ENCODE measurements around the gene C10orf62. TPM values are rescaled to one million over a fixed set of nuclear protein-coding genes. Genes with fewer than 3 reads are reported as not detected.
"Not testable (repeated sequence)": the region's sequence is repeated elsewhere in the genome, so short reads cannot be mapped to it uniquely, and the experiment has no call there.

The C10orf62 gene
- total RNA-seq, 2 experiments from 2014 or later = not detected

DNA sequence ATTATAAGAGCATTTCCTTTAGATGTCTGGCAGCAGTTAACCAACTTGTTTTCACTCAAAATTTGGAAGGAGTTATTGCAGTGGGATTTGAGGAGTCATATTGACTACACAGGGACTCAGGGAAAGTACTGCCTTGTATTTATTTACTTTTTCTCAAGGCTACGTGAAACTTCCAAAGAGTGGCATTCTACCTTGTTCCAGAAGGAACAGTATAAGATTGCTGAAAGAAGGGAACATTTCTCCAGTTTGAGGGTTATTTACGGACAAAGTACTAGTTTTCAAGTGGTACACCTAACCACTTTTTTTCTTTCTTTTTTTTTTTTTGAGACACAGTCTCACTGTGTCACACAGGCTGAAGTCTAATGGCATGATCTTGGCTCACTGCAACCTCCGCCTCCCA lies 38.7 kb downstream of the C10orf62 start:
- CTCF ChIA-PET = no interaction called here
- no peaks in the 10 kb centered on the region for H3K27me3 Mint-ChIP-seq
- POLR2A ChIA-PET = interaction anchor here (1.5 kb wide), 1 partner anchor 12 kb away, joined by 7 read pairs; the partner anchor contains the start of gene PI4K2A
- H3K4me3 Mint-ChIP-seq = no peak overlapping the region
- H3K4me1 Mint-ChIP-seq = peaks cover 9% of the 10 kb centered on the region
- no peak for DNase-seq
- no peak overlapping the region for H3K27ac Mint-ChIP-seq
- peaks cover 1% of the 10 kb centered on the region for H3K36me3 Mint-ChIP-seq (ENCODE audit: low read depth)
- no peaks in the 10 kb centered on the region for H3K9me3 Mint-ChIP-seq

GRCh38 chr10:97629289-97629688 lies 39.8 kb downstream of the C10orf62 start:
- Mint-ChIP-seq H3K27ac (no peak overlapping the region), H3K36me3 (ENCODE audit: low read depth) (peaks cover 3% of the 10 kb centered on the region), H3K27me3 (no peaks in the 10 kb centered on the region), H3K4me1 (peaks cover 16% of the 10 kb centered on the region), H3K9me3 (no peaks in the 10 kb centered on the region), H3K4me3 (no peak overlapping the region)
- ChIA-PET CTCF (no interaction called here), POLR2A (no interaction called here)
- DNase-seq = no peak

- H3K9me3 Mint-ChIP-seq = no peaks in the 10 kb centered on the region
- peaks cover 16% of the 10 kb centered on the region for H3K4me1 Mint-ChIP-seq
- ChIA-PET POLR2A (no interaction called here), CTCF (no interaction called here)
- no peaks in the 10 kb centered on the region for H3K27me3 Mint-ChIP-seq
- H3K27ac Mint-ChIP-seq = no peak overlapping the region
- H3K36me3 Mint-ChIP-seq (ENCODE audit: low read depth) = peaks cover 3% of the 10 kb centered on the region
- no peak overlapping the region for H3K4me3 Mint-ChIP-seq
- no peak for DNase-seq
Observed at GRCh38 chr10:97631098-97631497, 41.6 kb downstream of the C10orf62 start.

GRCh38 chr10:97632949-97633884 lies 43.7 kb downstream of the C10orf62 start, which contains the start of gene MORN4:
MORN4 (minus strand) TSS chr10:97633500; CDS start chr10:97619653, 13,847 bp downstream.
- CTCF ChIA-PET = interaction anchor here (1.4 to 2.0 kb wide), 2 partner anchors 18 to 69 kb away, joined by 3 to 4 read pairs; no protein-coding TSS in a partner anchor

GRCh38 chr10:97633921-97634320 lies 44.4 kb downstream of the C10orf62 start:
- Mint-ChIP-seq H3K4me3 (peak overlapping the region; percentile 88), H3K9me3 (no peaks in the 10 kb centered on the region), H3K36me3 (ENCODE audit: low read depth) (peaks cover 3% of the 10 kb centered on the region), H3K4me1 (peaks cover 16% of the 10 kb centered on the region), H3K27ac (no peak overlapping the region), H3K27me3 (no peaks in the 10 kb centered on the region)
- CTCF ChIA-PET = interaction anchor here (2.0 kb wide), 1 partner anchor 68 kb away, joined by 4 read pairs; no protein-coding TSS in a partner anchor
- POLR2A ChIA-PET = no interaction called here
- DNase-seq = peak; percentile 26

More at GRCh38 chr10:97632949-97633884, 43.7 kb downstream of the C10orf62 start, which contains the start of gene MORN4:
- POLR2A ChIA-PET = no interaction called here
- peaks cover 16% of the 10 kb centered on the region for H3K4me1 Mint-ChIP-seq
- H3K27me3 Mint-ChIP-seq = no peaks in the 10 kb centered on the region
- peaks cover 3% of the 10 kb centered on the region for H3K36me3 Mint-ChIP-seq (ENCODE audit: low read depth)
- peak within 1 kb of the TSS; percentile 53 for H3K27ac Mint-ChIP-seq
- peak within 1 kb of the TSS; percentile 88 for H3K4me3 Mint-ChIP-seq
- no peaks in the 10 kb centered on the region for H3K9me3 Mint-ChIP-seq
- DNase-seq = peak; percentile 93

DNA sequence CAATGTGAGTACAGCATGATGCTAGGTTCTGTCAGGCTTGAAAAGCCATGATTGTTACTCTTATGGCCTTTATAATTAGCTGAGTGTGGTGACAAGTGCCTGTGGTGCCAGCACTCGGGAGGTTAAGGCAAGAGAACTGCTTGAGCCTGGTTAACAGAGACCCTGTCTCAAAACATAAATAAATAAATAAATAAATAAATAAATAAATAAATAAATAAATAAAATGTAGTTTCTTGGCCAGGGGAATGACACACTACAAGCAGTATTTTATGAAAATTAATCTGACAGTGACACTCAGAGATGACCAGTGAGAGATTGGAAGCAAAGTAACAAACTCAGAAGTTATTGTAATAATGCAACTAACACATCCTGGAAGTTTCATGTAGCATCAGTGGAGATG lies 46.1 kb downstream of the C10orf62 start:
- Mint-ChIP-seq H3K9me3 (no peaks in the 10 kb centered on the region), H3K27me3 (no peaks in the 10 kb centered on the region), H3K4me1 (peaks cover 20% of the 10 kb centered on the region), H3K4me3 (no peak overlapping the region), H3K36me3 (ENCODE audit: low read depth) (peaks cover 3% of the 10 kb centered on the region), H3K27ac (no peak overlapping the region)
- DNase-seq = no peak
- CTCF ChIA-PET = no interaction called here
- POLR2A ChIA-PET = no interaction called here

DNA sequence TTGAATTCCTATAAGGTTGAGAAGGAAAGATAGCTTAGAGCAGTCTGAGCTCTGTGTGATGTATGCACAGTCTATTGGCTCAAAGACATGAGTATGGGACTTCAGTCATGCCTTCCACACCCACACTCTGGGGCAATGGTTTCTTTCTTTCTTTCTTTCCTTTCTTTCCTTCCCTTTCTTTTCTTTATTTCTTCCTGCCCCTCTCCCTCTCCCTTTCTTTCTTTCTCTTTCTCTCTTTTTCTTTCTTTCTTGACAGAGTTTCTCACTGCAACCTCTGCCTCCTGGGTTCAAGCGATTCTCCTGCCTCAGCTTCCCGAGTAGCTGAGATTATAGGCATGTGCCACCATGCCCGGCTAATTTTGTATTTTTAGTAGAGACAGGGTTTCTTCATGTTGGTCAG lies 49.6 kb downstream of the C10orf62 start:
- H3K4me3 Mint-ChIP-seq, H3K27me3 Mint-ChIP-seq, H3K27ac Mint-ChIP-seq, DNase-seq, H3K9me3 Mint-ChIP-seq, CTCF ChIA-PET: not testable (repeated sequence)
- H3K4me1 Mint-ChIP-seq = peaks cover 23% of the 10 kb centered on the region
- POLR2A ChIA-PET = interaction anchor here (1.1 kb wide), 1 partner anchor 10 kb away, joined by 3 read pairs; no protein-coding TSS in a partner anchor
- peaks cover 11% of the 10 kb centered on the region for H3K36me3 Mint-ChIP-seq (ENCODE audit: low read depth)

GRCh38 chr10:97640174-97640867 lies 50.8 kb downstream of the C10orf62 start, which contains the start of gene PI4K2A:
PI4K2A (plus strand) TSS chr10:97640671; CDS start chr10:97640743, 72 bp downstream.
- peaks cover 21% of the 10 kb centered on the region for H3K36me3 Mint-ChIP-seq (ENCODE audit: low read depth)
- peak within 1 kb of the TSS; percentile 81 for H3K27ac Mint-ChIP-seq
- no peaks in the 10 kb centered on the region for H3K27me3 Mint-ChIP-seq
- DNase-seq = peak; percentile 99
- H3K4me3 Mint-ChIP-seq = peak within 1 kb of the TSS; percentile 95
- H3K9me3 Mint-ChIP-seq = no peaks in the 10 kb centered on the region
- ChIA-PET CTCF (interaction anchor here (0.8 to 2.6 kb wide), 5 partner anchors 9 to 69 kb away, joined by 3 to 11 read pairs (median 3); partner anchors contain the start of gene AVPI1), POLR2A (interaction anchor here (0.5 to 2.3 kb wide), 10 partner anchors 9 to 227 kb away, joined by 3 to 13 read pairs (median 3); partner anchors contain the start of genes AVPI1 and ZFYVE27)
- peaks cover 23% of the 10 kb centered on the region for H3K4me1 Mint-ChIP-seq

Other genes with a start within 250 kb of the C10orf62 start
- gene RRP12, start 188.4 kb upstream of the C10orf62 start, total RNA-seq = 10 to 100 TPM; 16.2 to 18.1 TPM
- gene PGAM1, start 163.5 kb upstream of the C10orf62 start, total RNA-seq = 100 to 1,000 TPM; 509 to 514 TPM
- gene EXOSC1, start 143.7 kb upstream of the C10orf62 start, total RNA-seq = 10 to 100 TPM; 49.3 to 49.8 TPM
- gene ZDHHC16, start 143.5 kb upstream of the C10orf62 start, total RNA-seq = 10 to 100 TPM; 33.9 to 35.7 TPM
- 10 to 100 TPM; 60.6 to 66.3 TPM for gene MMS19, start 91.3 kb upstream of the C10orf62 start, total RNA-seq
- gene UBTD1, start 90.8 kb upstream of the C10orf62 start, total RNA-seq = 1 to 10 TPM; 1.4 to 1.6 TPM
- gene ANKRD2, start 16.9 kb upstream of the C10orf62 start, total RNA-seq = under 1 TPM in 1 of 2 experiments, not detected in 1; 0.15 TPM
- not detected for gene HOGA1, start 5.3 kb upstream of the C10orf62 start, total RNA-seq
- 1 to 10 TPM; 2.6 to 4.3 TPM for gene MORN4, start 43.8 kb downstream of the C10orf62 start, total RNA-seq
- gene PI4K2A, start 51.0 kb downstream of the C10orf62 start, total RNA-seq = 10 to 100 TPM; 13.3 TPM
- gene AVPI1, start 97.5 kb downstream of the C10orf62 start, total RNA-seq = 1 to 10 TPM; 1.8 to 1.9 TPM
- gene MARVELD1, start 124.0 kb downstream of the C10orf62 start, total RNA-seq = 1 to 10 TPM; 2.5 to 2.7 TPM
- 10 to 100 TPM; 29.3 to 32.4 TPM for gene ZFYVE27, start 147.4 kb downstream of the C10orf62 start, total RNA-seq
- not detected for gene SFRP5, start 182.3 kb downstream of the C10orf62 start, total RNA-seq

Measured in activated CD4-positive, alpha-beta memory T cell treated with anti-CD3 and anti-CD28 coated beads, Interleukin-2, amount 10 ng/mL, durations not matched to agents 7 days and 5 days (primary cell).